IMR-90 (cell line): ENCODE measurements around the gene PARD3. TPM values are rescaled to one million over a fixed set of nuclear protein-coding genes. Genes with fewer than 3 reads are reported as not detected.
A peak's percentile ranks its signal among the peaks of the same experiment; 100 is the strongest.

Experiments used
- ATAC-seq: fragments of 200-7000 bp; cut with Tn5 transposase; 2 replicates; pipeline ENCODE4 v1.9.1; 2020; ENCODE audit warnings: low read depth, mild to moderate bottlenecking, moderate library complexity
- BruUV-seq: library from RNA; stranded (reverse); fragments of 400-500 nt; replicated peaks from 2 replicates; lab custom pipeline; 2021; lab: Mats Ljungman, UMichigan
- CTCF ChIA-PET: fragments of 300-600 bp; formaldehyde crosslinking; extraction: SDS; loops from one replicate; lab custom pipeline; 2021; ENCODE audit warnings: antibody characterized with exemption; lab: Yijun Ruan, JAX
- POLR2A ChIA-PET: fragments of 300-600 bp; sonication (Branson Sonifier 250); formaldehyde crosslinking; loops from one replicate; lab custom pipeline; 2022; ENCODE audit warnings: antibody characterized with exemption; ENCODE audit not compliant: unreplicated experiment; lab: Charles Lee
- DNase-seq: peaks from one replicate; pipeline ENCODE4 v3.0.0; 2013
- H2AFZ ChIP-seq: replicated peaks from 2 replicates; pipeline ENCODE3; 2013; ENCODE audit warnings: low read length, mild to moderate bottlenecking; ENCODE audit not compliant: poor library complexity
- H2AK5ac ChIP-seq: 2 replicates; pipeline ENCODE4 v1.6.1; 2013; ENCODE audit warnings: low read depth, low read length, inconsistent platforms
- H2AK9ac ChIP-seq: replicated peaks from 2 replicates; pipeline ENCODE3; 2013; ENCODE audit warnings: mild to moderate bottlenecking, low read depth, low read length, moderate library complexity; ENCODE audit not compliant: poor library complexity
- H2BK120ac ChIP-seq: 2 replicates; pipeline ENCODE4 v1.6.1; 2013; ENCODE audit warnings: low read depth, low read length, inconsistent platforms
- H2BK15ac ChIP-seq: 3 replicates; pipeline ENCODE4 v1.6.1; 2013; ENCODE audit warnings: low read depth, low read length, inconsistent platforms
- H2BK20ac ChIP-seq: 2 replicates; pipeline ENCODE4 v1.6.1; 2013; ENCODE audit warnings: low read depth, mild to moderate bottlenecking, inconsistent platforms, low read length, moderate library complexity
- H2BK5ac ChIP-seq: 2 replicates; pipeline ENCODE4 v1.6.1; 2013; ENCODE audit warnings: mild to moderate bottlenecking, low read depth, low read length, inconsistent platforms; ENCODE audit not compliant: poor library complexity, severe bottlenecking
- H3K14ac ChIP-seq: replicated peaks from 2 replicates; pipeline ENCODE4 v1.6.1; 2013; ENCODE audit warnings: low read depth, low read length, inconsistent platforms
- H3K18ac ChIP-seq: 2 replicates; pipeline ENCODE4 v1.6.1; 2013; ENCODE audit warnings: low read depth, low read length, control low read depth
- H3K23ac ChIP-seq: 2 replicates; pipeline ENCODE4 v1.6.1; 2013; ENCODE audit warnings: low read depth, low read length, inconsistent platforms
- H3K27ac ChIP-seq: 2 replicates; pipeline ENCODE4 v1.5.1; 2013; ENCODE audit warnings: mild to moderate bottlenecking, control low read depth, low read length; ENCODE audit not compliant: insufficient read depth
- H3K27me3 ChIP-seq: 2 replicates; pipeline ENCODE4 v1.6.1; 2013; ENCODE audit warnings: low read length; ENCODE audit not compliant: control insufficient read depth, insufficient read depth
- H3K36me3 ChIP-seq: 2 replicates; pipeline ENCODE4 v1.6.1; 2013; ENCODE audit warnings: low read length, mixed read lengths; ENCODE audit not compliant: control insufficient read depth, insufficient read depth
- H3K4ac ChIP-seq: 2 replicates; pipeline ENCODE4 v1.6.1; 2013; ENCODE audit warnings: low read depth, low read length, inconsistent platforms
- H3K4me1 ChIP-seq: 2 replicates; pipeline ENCODE4 v1.6.1; 2013; ENCODE audit warnings: low read length, mixed read lengths; ENCODE audit not compliant: control insufficient read depth, insufficient read depth
- H3K4me2 ChIP-seq: 2 replicates; pipeline ENCODE4 v1.6.1; 2013; ENCODE audit warnings: low read depth, mild to moderate bottlenecking, control low read depth, low read length, moderate library complexity
- H3K4me3 ChIP-seq: 2 replicates; pipeline ENCODE4 v1.5.1; 2013; ENCODE audit warnings: low read depth, mild to moderate bottlenecking, control low read depth, low read length, moderate library complexity; ENCODE audit not compliant: insufficient read depth
- H3K56ac ChIP-seq: 2 replicates; pipeline ENCODE4 v1.6.1; 2013; ENCODE audit warnings: low read length, inconsistent platforms; ENCODE audit not compliant: insufficient read depth; ENCODE audit errors: extremely low read depth
- H3K79me1 ChIP-seq, 2 experiments: 2 replicates each; pipeline ENCODE4 v1.6.1; 2013; ENCODE audit warnings: low read length in 2 of 2, inconsistent platforms in 1 of 2, low read depth in 1 of 2
- H3K9ac ChIP-seq: 2 replicates; pipeline ENCODE4 v1.6.1; 2013; ENCODE audit warnings: low read depth, low read length, control low read depth
- H3K9me1 ChIP-seq: 2 replicates; pipeline ENCODE4 v1.6.1; 2013; ENCODE audit warnings: low read length, inconsistent platforms; ENCODE audit not compliant: insufficient read depth
- H3K9me3 ChIP-seq: 2 replicates; pipeline ENCODE4 v1.6.1; 2013; ENCODE audit warnings: low read length; ENCODE audit not compliant: control insufficient read depth, insufficient read depth
- H4K20me1 ChIP-seq: 2 replicates; pipeline ENCODE4 v1.6.1; 2013; ENCODE audit warnings: low read length, inconsistent platforms; ENCODE audit not compliant: insufficient read depth
- H4K5ac ChIP-seq: 2 replicates; pipeline ENCODE4 v1.6.1; 2013; ENCODE audit warnings: mild to moderate bottlenecking, low read depth, low read length, control low read depth
- H4K8ac ChIP-seq, 2 experiments: 2 replicates each; pipeline ENCODE4 v1.6.1; 2013; ENCODE audit warnings: low read depth in 2 of 2, low read length in 2 of 2, control low read depth in 1 of 2, inconsistent platforms in 1 of 2
- H4K91ac ChIP-seq: 2 replicates; pipeline ENCODE4 v1.6.1; 2013; ENCODE audit warnings: low read depth, low read length, inconsistent platforms; ENCODE audit not compliant: insufficient read depth
- BHLHE40 ChIP-seq: fragments of 150-350 bp; IDR thresholded peaks from 2 replicates; pipeline ENCODE4 v1.6.1; 2016; ENCODE audit warnings: mild to moderate bottlenecking, low read depth, low read length
- NFE2L2 ChIP-seq: fragments of 150-350 bp; IDR thresholded peaks from 2 replicates; pipeline ENCODE4 v1.6.1; 2016; ENCODE audit warnings: low read depth, mild to moderate bottlenecking, low read length
- WGBS, 2 experiments: methylation state at CpG; one replicate each; pipeline versions ENCODE4 v1.1.5 to v1.1.7; 2013; ENCODE audit warnings: missing lambda C conversion rate in 2 of 2; ENCODE audit not compliant: insufficient read length in 1 of 2; ENCODE audit errors: extremely low coverage in 2 of 2; 5-methylcytosine and 5-hydroxymethylcytosine counted together
- dilution Hi-C: fragments of 300-500 bp; cut with HindIII; formaldehyde crosslinking; loops from one replicate; pipeline ENCODE4 v1.14.3; 2018; ENCODE audit warnings: low sequenced_read_pairs; ENCODE audit not compliant: unreplicated experiment
- in situ Hi-C: fragments of 300-500 bp; cut with MboI; formaldehyde crosslinking; loops from 3 replicates; pipeline ENCODE4 v1.14.3; 2019; ENCODE audit warnings: low sequenced_read_pairs, inconsistent platforms, mixed read lengths
- intact Hi-C: fragments of 100-400 bp; cut with micrococcal nuclease; formaldehyde crosslinking; loops from 2 replicates; pipeline ENCODE4 v1.10.0; 2022
- polyA plus RNA-seq, 3 experiments: library from polyadenylated mRNA; depleted of rRNA; stranded (reverse); fragments of >200 nt; gene quantifications; 2 replicates each; pipeline ENCODE4 v1.2.3, GENCODE V29; 2012; ENCODE audit warnings: low replicate concordance in 1 of 3
- total RNA-seq: library from RNA; depleted of rRNA; stranded (reverse); fragments of >200 nt; gene quantifications from 2 replicates; pipeline ENCODE4 v1.2.3, GENCODE V29; 2012

The PARD3 gene
- total and polyA plus RNA-seq, 2 of the 4 experiments (the other 2 are of a cell fraction) = 14.6 to 37.5 TPM

- Histone ChIP-seq H4K91ac (0 out of 2 replicates have a peak overlapping the region, but pooled peaks have one; percentile 5), H2BK15ac (no peak overlapping the region), H3K9ac (no peak overlapping the region), H2BK5ac (no peak overlapping the region), H2BK20ac (no peak overlapping the region), H3K4ac (no peak overlapping the region; the same call in 1 of the 2 replicates), H4K5ac (no peak overlapping the region), H3K9me1 (peaks cover 5% of the 10 kb centered on the region), H2AFZ (peak overlapping the region; percentile 29), H4K20me1 (no peaks in the 10 kb centered on the region), H3K18ac (no peak overlapping the region; the same call in 1 of the 2 replicates), H2AK5ac (peak overlapping the region; percentile 11; the same call in 1 of the 2 replicates), H3K9me3 (no peaks in the 10 kb centered on the region), H2AK9ac (peak overlapping the region; percentile 25), H3K23ac (no peak overlapping the region), H4K8ac (no peak overlapping the region), H3K36me3 (no peaks in the 10 kb centered on the region), H3K4me2 (no peak overlapping the region), H3K14ac (no peak overlapping the region), H3K27me3 (no peaks in the 10 kb centered on the region), H3K79me1 (no peaks in the 10 kb centered on the region), H3K27ac (no peak overlapping the region), H3K4me3 (no peak overlapping the region), H3K56ac (no peak overlapping the region), H2BK120ac (no peak overlapping the region), H3K4me1 (peaks cover 15% of the 10 kb centered on the region)
- 47% methylated on average over 6 of the region's 16 CpGs; no CpG with 5 or more reads in 1 of the 2 experiments for WGBS, 2 experiments
- ChIA-PET POLR2A (no interaction called here), CTCF (no interaction called here)
- intact Hi-C loops = no loop called here
- ATAC-seq (no peak), DNase-seq (no peak)
- TF ChIP-seq BHLHE40 = no peak
- peak; percentile 42; the same call in 1 of the 2 replicates for TF ChIP-seq NFE2L2
- dilution Hi-C loops = no loop called here
- in situ Hi-C loops = loop anchor here (25.0 kb wide), 1 partner anchor 768 kb away; the partner anchor contains the start of gene NRP1
- BruUV-seq = no TSS peak
Observed at GRCh38 chr10:34104829-34105572, 710.1 kb downstream of the PARD3 start.
